A549 (cell line): ENCODE results near the gene KLHL30. TPM values are rescaled to one million over a fixed set of nuclear protein-coding genes. Genes with fewer than 3 reads are reported as not detected.

Experiments used
- ATAC-seq, 2 experiments: fragments of 200-7000 bp in 1 of 2; fragments of >200 bp in 1 of 2; cut with Nextera tagmentation in 1 of 2; cut with Tn5 transposase in 1 of 2; 3 replicates each; pipeline versions ENCODE4 v1.8.0 to v1.9.1; 2018 to 2020; ENCODE audit warnings: mild to moderate bottlenecking in 1 of 2, moderate library complexity in 1 of 2
- CTCF ChIA-PET: fragments of 300-600 bp; sonication (Branson Sonifier 250); formaldehyde crosslinking; extraction: SDS; loops from one replicate; lab custom pipeline; 2021; ENCODE audit warnings: antibody characterized with exemption, inconsistent platforms; lab: Yijun Ruan, JAX
- POLR2A ChIA-PET: fragments of 350-600 bp; formaldehyde crosslinking; extraction: SDS; loops from one replicate; lab custom pipeline; 2021; ENCODE audit warnings: antibody characterized with exemption, inconsistent platforms; lab: Yijun Ruan, JAX
- DNase-seq, 2 experiments: peaks; one replicate each; pipeline versions ENCODE4 v3.0.0 to v3.0.0-alpha.2; 2011 to 2016; ENCODE audit warnings: low read depth in 1 of 2, low spot score in 1 of 2
- FAIRE-seq: peaks from 2 replicates; lab custom pipeline; 2011; peaks lifted over from hg19 to GRCh38; lab: Jason Lieb, UNC
- H3K27ac ChIP-seq, 2 experiments: fragments of >200 bp; sonication (Bioruptor Twin); formaldehyde crosslinking; 3 replicates each; pipeline ENCODE4 v1.5.1; 2016 to 2017
- H3K4me1 ChIP-seq: fragments of >200 bp; sonication (Bioruptor Twin); formaldehyde crosslinking; 3 replicates; pipeline ENCODE4 v1.6.1; 2016
- H3K4me2 ChIP-seq: fragments of >200 bp; sonication (Bioruptor Twin); formaldehyde crosslinking; 3 replicates; pipeline ENCODE4 v1.6.1; 2016
- H3K4me3 ChIP-seq: fragments of >200 bp; sonication (Bioruptor Twin); formaldehyde crosslinking; 3 replicates; pipeline ENCODE4 v1.5.1; 2016
- H3K9me3 ChIP-seq: fragments of >200 bp; sonication (Bioruptor Twin); formaldehyde crosslinking; 3 replicates; pipeline ENCODE4 v1.6.1; 2016
- CHD2 ChIP-seq: fragments of 150-350 bp; IDR thresholded peaks from 2 replicates; pipeline ENCODE4 v1.6.1; 2014; ENCODE audit warnings: low read length; ENCODE audit not compliant: partially characterized antibody
- CTCF ChIP-seq: fragments of >200 bp; sonication (Bioruptor Twin); formaldehyde crosslinking; IDR thresholded peaks from 3 replicates; pipeline ENCODE4 v1.5.1; 2016
- ESRRA ChIP-seq: fragments of 150-350 bp; IDR thresholded peaks from 2 replicates; pipeline ENCODE4 v1.6.1; 2014; ENCODE audit warnings: mild to moderate bottlenecking, low read length, borderline replicate concordance
- FOSB ChIP-seq: fragments of 250-450 bp; sonication (Bioruptor Pico); IDR thresholded peaks from 2 replicates; pipeline ENCODE4 v1.5.0; 2020; ENCODE audit warnings: mild to moderate bottlenecking, moderate library complexity
- FOSL2 ChIP-seq, 2 experiments: fragments of 450-650 bp in 1 of 2; fragments of >200 bp in 1 of 2; sonication (Bioruptor Twin) in 1 of 2; formaldehyde crosslinking; IDR thresholded peaks; 2 replicates each; pipeline versions ENCODE4 v1.5.0 to v1.6.1; 2016 to 2020; ENCODE audit warnings: mild to moderate bottlenecking in 1 of 2, moderate library complexity in 1 of 2
- GATA3 ChIP-seq: IDR thresholded peaks from 2 replicates; pipeline ENCODE4 v1.6.1; 2012; ENCODE audit warnings: borderline replicate concordance
- HOXA7 ChIP-seq: fragments of 250-450 bp; sonication (Bioruptor Pico); IDR thresholded peaks from 2 replicates; pipeline ENCODE4 v1.5.0; 2020; ENCODE audit warnings: mild to moderate bottlenecking, moderate library complexity
- HOXB13 ChIP-seq: fragments of 250-450 bp; sonication (Bioruptor Pico); IDR thresholded peaks from 2 replicates; pipeline ENCODE4 v1.5.0; 2020; ENCODE audit warnings: low read depth, mild to moderate bottlenecking, moderate library complexity
- HOXB5 ChIP-seq: fragments of 250-450 bp; sonication (Bioruptor Pico); IDR thresholded peaks from 2 replicates; pipeline ENCODE4 v1.5.0; 2020; ENCODE audit warnings: mild to moderate bottlenecking, moderate library complexity
- JUNB ChIP-seq: fragments of >200 bp; sonication (Bioruptor Twin); formaldehyde crosslinking; IDR thresholded peaks from 2 replicates; pipeline ENCODE4 v1.6.1; 2016
- MAFK ChIP-seq: fragments of 450-650 bp; IDR thresholded peaks from 2 replicates; pipeline ENCODE4 v1.6.1; 2014; ENCODE audit not compliant: partially characterized antibody
- MAX ChIP-seq: IDR thresholded peaks from 2 replicates; pipeline ENCODE4 v1.6.1; 2012
- MAZ ChIP-seq: fragments of 150-350 bp; IDR thresholded peaks from 2 replicates; pipeline ENCODE4 v1.6.1; 2014; ENCODE audit warnings: antibody characterized with exemption, low read depth, low read length, borderline replicate concordance
- NR3C1 ChIP-seq: fragments of >200 bp; sonication (Bioruptor Twin); formaldehyde crosslinking; IDR thresholded peaks from 3 replicates; pipeline ENCODE4 v1.6.1; 2017
- PHF8 ChIP-seq: fragments of 200-600 bp; sonication (generic); IDR thresholded peaks from 2 replicates; pipeline ENCODE4 v1.6.1; 2016; ENCODE audit warnings: low read depth, mild to moderate bottlenecking, antibody characterized with exemption, moderate library complexity, borderline replicate concordance
- POLR2AphosphoS2 ChIP-seq: conservative IDR thresholded peaks from 2 replicates; pipeline ENCODE4 v1.6.1; 2012; ENCODE audit warnings: low read length, improper control_type of control experiment, inconsistent platforms
- RNF2 ChIP-seq: fragments of 200-600 bp; sonication (generic); IDR thresholded peaks from 2 replicates; pipeline ENCODE4 v1.6.1; 2016; ENCODE audit warnings: low read depth, mild to moderate bottlenecking, antibody characterized with exemption, moderate library complexity, borderline replicate concordance
- SMC3 ChIP-seq: fragments of >200 bp; sonication (Bioruptor Twin); formaldehyde crosslinking; IDR thresholded peaks from 3 replicates; pipeline ENCODE4 v1.6.1; 2018; ENCODE audit warnings: inconsistent platforms
- ZFP36 ChIP-seq: fragments of 450-650 bp; IDR thresholded peaks from 2 replicates; pipeline ENCODE4 v1.6.1; 2014; ENCODE audit warnings: borderline replicate concordance; ENCODE audit not compliant: partially characterized antibody
- WGBS: methylation state at CpG from one replicate; pipeline ENCODE4 v1.1.6; 2017; ENCODE audit errors: missing lambda C conversion rate; 5-methylcytosine and 5-hydroxymethylcytosine counted together
- polyA plus RNA-seq, 4 experiments: library from polyadenylated mRNA; depleted of rRNA in 3 of 4; stranded (reverse); fragments of >200 nt; fragmentation: RNase III in 1 of 4; extraction: RNeasy Plus Mini Kit Qiagen cat#74134 plus additional on column Dnase treatment in 1 of 4; gene quantifications; 2 replicates in 3 of 4; 3 replicates in 1 of 4; pipeline ENCODE4 v1.2.3, GENCODE V29; 2011 to 2017
- TF ChIP-seq, protein P1 (sequence below): fragments of 250-450 bp; sonication (Bioruptor Pico); IDR thresholded peaks from 2 replicates; pipeline ENCODE4 v1.5.0; 2021; ENCODE audit warnings: mild to moderate bottlenecking, moderate library complexity, borderline replicate concordance
- TF ChIP-seq, protein P2 (sequence below): IDR thresholded peaks from 2 replicates; pipeline ENCODE4 v1.6.1; 2012
- TF ChIP-seq, protein P3 (sequence below): fragments of >200 bp; sonication (Bioruptor Twin); formaldehyde crosslinking; IDR thresholded peaks from 2 replicates; pipeline ENCODE4 v1.6.1; 2016

The KLHL30 gene
- polyA plus RNA-seq, 2 of the 4 experiments (the other 2 are of a cell fraction): 0.04 TPM

- TF ChIP-seq FOSL2 (IDR thresholded peaks at IDR 0.05) (no peak), FOSL2 (CRISPR knock-in tag; IDR thresholded peaks at IDR 0.05) (no peak), CTCF (no peak)
- TF ChIP-seq, protein P1, sequence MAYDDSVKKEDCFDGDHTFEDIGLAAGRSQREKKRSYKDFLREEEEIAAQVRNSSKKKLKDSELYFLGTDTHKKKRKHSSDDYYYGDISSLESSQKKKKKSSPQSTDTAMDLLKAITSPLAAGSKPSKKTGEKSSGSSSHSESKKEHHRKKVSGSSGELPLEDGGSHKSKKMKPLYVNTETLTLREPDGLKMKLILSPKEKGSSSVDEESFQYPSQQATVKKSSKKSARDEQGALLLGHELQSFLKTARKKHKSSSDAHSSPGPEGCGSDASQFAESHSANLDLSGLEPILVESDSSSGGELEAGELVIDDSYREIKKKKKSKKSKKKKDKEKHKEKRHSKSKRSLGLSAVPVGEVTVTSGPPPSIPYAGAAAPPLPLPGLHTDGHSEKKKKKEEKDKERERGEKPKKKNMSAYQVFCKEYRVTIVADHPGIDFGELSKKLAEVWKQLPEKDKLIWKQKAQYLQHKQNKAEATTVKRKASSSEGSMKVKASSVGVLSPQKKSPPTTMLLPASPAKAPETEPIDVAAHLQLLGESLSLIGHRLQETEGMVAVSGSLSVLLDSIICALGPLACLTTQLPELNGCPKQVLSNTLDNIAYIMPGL: no peak
- TF ChIP-seq, protein P2, sequence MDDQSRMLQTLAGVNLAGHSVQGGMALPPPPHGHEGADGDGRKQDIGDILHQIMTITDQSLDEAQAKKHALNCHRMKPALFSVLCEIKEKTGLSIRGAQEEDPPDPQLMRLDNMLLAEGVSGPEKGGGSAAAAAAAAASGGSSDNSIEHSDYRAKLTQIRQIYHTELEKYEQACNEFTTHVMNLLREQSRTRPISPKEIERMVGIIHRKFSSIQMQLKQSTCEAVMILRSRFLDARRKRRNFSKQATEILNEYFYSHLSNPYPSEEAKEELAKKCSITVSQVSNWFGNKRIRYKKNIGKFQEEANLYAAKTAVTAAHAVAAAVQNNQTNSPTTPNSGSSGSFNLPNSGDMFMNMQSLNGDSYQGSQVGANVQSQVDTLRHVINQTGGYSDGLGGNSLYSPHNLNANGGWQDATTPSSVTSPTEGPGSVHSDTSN: no peak
- POLR2A ChIA-PET: no interaction called here
- Histone ChIP-seq H3K27ac (no peak overlapping the region), H3K4me3 (no peak overlapping the region), H3K9me3 (no peaks in the 10 kb centered on the region), H3K4me2 (no peak overlapping the region), H3K4me1 (peaks cover 10% of the 10 kb centered on the region; the same call in 2 of the 3 replicates)
- CTCF ChIA-PET: no interaction called here
- ATAC-seq: no peak
- FAIRE-seq: no peak
- DNase-seq: no peak
- 88% methylated on average over 19 of the region's 19 CpGs for WGBS
Measured at GRCh38 chr2:238155051-238155760, 16.7 kb downstream of the KLHL30 start.

- no peak overlapping the region for H3K4me2 ChIP-seq
- TF ChIP-seq POLR2AphosphoS2 (no peak), FOSB (CRISPR knock-in tag) (no peak), HOXB5 (CRISPR knock-in tag) (no peak), MAX (no peak), HOXA7 (CRISPR knock-in tag) (no peak), MAZ (no peak), RNF2 (no peak), PHF8 (no peak)
- TF ChIP-seq, protein P3, sequence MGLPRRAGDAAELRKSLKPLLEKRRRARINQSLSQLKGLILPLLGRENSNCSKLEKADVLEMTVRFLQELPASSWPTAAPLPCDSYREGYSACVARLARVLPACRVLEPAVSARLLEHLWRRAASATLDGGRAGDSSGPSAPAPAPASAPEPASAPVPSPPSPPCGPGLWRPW: no peak
- no peak overlapping the region for H3K27ac ChIP-seq
- H3K4me1 ChIP-seq: peaks cover 10% of the 10 kb centered on the region; the same call in 2 of the 3 replicates
- whole genome bisulfite sequencing: 72% methylated on average over 18 of the region's 18 CpGs
- CTCF ChIA-PET: no interaction called here
- FAIRE-seq (no peak), ATAC-seq (no peak), DNase-seq (no peak)
- H3K9me3 ChIP-seq: no peaks in the 10 kb centered on the region
- no peak overlapping the region for H3K4me3 ChIP-seq
- POLR2A ChIA-PET: no interaction called here
Measured at GRCh38 chr2:238155761-238156694, 17.6 kb downstream of the KLHL30 start.

GRCh38 chr2:238157506-238158017, 19.1 kb downstream of the KLHL30 start:
- CTCF ChIA-PET: no interaction called here
- POLR2A ChIA-PET: no interaction called here
- FAIRE-seq: no peak
- Histone ChIP-seq H3K9me3 (no peaks in the 10 kb centered on the region), H3K4me1 (peaks cover 10% of the 10 kb centered on the region; the same call in 2 of the 3 replicates), H3K4me2 (no peak overlapping the region), H3K27ac (no peak overlapping the region), H3K4me3 (no peak overlapping the region)
- WGBS: 74% methylated on average over 11 of the region's 14 CpGs
- no peak for DNase-seq
- no peak for ATAC-seq
- TF ChIP-seq ZFP36 (no peak), GATA3 (no peak), HOXB5 (CRISPR knock-in tag) (no peak), PHF8 (no peak), ESRRA (no peak), SMC3 (no peak), NR3C1 (no peak), HOXB13 (no peak), CHD2 (no peak), JUNB (no peak), MAFK (no peak), POLR2AphosphoS2 (no peak)
- TF ChIP-seq, protein P3: no peak
- TF ChIP-seq, protein P1: no peak
